Adrenal gland (tissue), 12 donors: Measurements from ENCODE around the gene ARHGEF28. TPM values are rescaled to one million over a fixed set of nuclear protein-coding genes. Genes with fewer than 3 reads are reported as not detected.

Source experiments
- DNase-seq, 7 donors: peaks; one replicate each; pipeline ENCODE4 v3.0.0-alpha.2; 2019 to 2020
- H3K27ac ChIP-seq, 5 donors: fragments of 200-600 bp; sonication (generic) in 4 of 5; 1 replicate in 3 of 5; 2 replicates in 2 of 5; pipeline versions ENCODE4 v1.5.1 to v1.8.0; 2016 to 2020; ENCODE audit warnings: mild to moderate bottlenecking in 1 of 5
- H3K27me3 ChIP-seq: fragments of 200-600 bp; 2 replicates; pipeline ENCODE4 v1.8.0; 2021
- H3K36me3 ChIP-seq, 2 donors: fragments of 200-600 bp; replicated peaks in 1 of 2; 1 replicate in 1 of 2; 2 replicates in 1 of 2; pipeline versions ENCODE4 v1.5.1 to v1.8.0; 2018 to 2022
- H3K4me1 ChIP-seq, 2 donors: fragments of 200-600 bp; replicated peaks in 1 of 2; 1 replicate in 1 of 2; 2 replicates in 1 of 2; pipeline versions ENCODE4 v1.5.1 to v1.8.0; 2018 to 2021
- H3K4me3 ChIP-seq, 4 donors: fragments of 200-600 bp; sonication (generic) in 3 of 4; one replicate each; pipeline ENCODE4 v1.5.1; 2016 to 2018
- H3K9me3 ChIP-seq, 3 donors: fragments of 200-600 bp; sonication (generic) in 1 of 3; replicated peaks in 1 of 3; 1 replicate in 2 of 3; 2 replicates in 1 of 3; pipeline versions ENCODE4 v1.5.1 to v1.8.0; 2016 to 2021
- CTCF ChIP-seq, 6 experiments: fragments of 450-650 bp in 4 of 6; fragments of 200-600 bp in 2 of 6; sonication (generic) in 1 of 6; IDR thresholded peaks; 1 replicate in 5 of 6; 2 replicates in 1 of 6; pipeline versions ENCODE4 v1.5.1 to v1.8.0; 2016 to 2021; ENCODE audit warnings: antibody characterized with exemption in 6 of 6, mild to moderate bottlenecking in 2 of 6, moderate library complexity in 1 of 6
- POLR2A ChIP-seq, 2 donors: fragments of 450-650 bp; IDR thresholded peaks; one replicate each; pipeline ENCODE4 v1.6.1; 2017; ENCODE audit warnings: antibody characterized with exemption in 2 of 2, mild to moderate bottlenecking in 2 of 2, moderate library complexity in 1 of 2
- WGBS, 4 donors: extraction: QIAGEN DNeasy Blood & Tissue Kit in 2 of 4; methylation state at CpG; one replicate each; pipeline versions ENCODE4 v1.1.5 to v1.1.7; 2013 to 2017; 5-methylcytosine and 5-hydroxymethylcytosine counted together
- intact Hi-C, 2 donors: fragments of 100-400 bp; cut with DNase I; formaldehyde crosslinking; loops; one replicate each; pipeline versions ENCODE4 v1.14.1 to v1.15.0; 2022 to 2023
- polyA plus RNA-seq, 3 donors: library from polyadenylated mRNA; stranded (reverse); fragments of 200-250 nt in 2 of 3; fragments of 350-450 nt in 1 of 3; fragmentation: Illumina TruSeq in 1 of 3; extraction: RNeasy Lipid Tissue Mini Kit (QIAGEN cat#74804) in 1 of 3; gene quantifications; one replicate each; pipeline ENCODE4 v1.2.3, GENCODE V29; 2013 to 2014
- total RNA-seq, 9 donors: library from RNA; depleted of rRNA in 4 of 9; stranded (reverse); fragments of >200 nt in 4 of 9; fragments of 120-200 nt in 1 of 9; fragmentation: NEBNext Ultra II Directional in 1 of 9; extraction: Animal tissue kit (Norgen Biotek cat#: 25700) in 1 of 9; gene quantifications; one replicate each; pipeline versions ENCODE4 v1.1.0 to v1.2.4, GENCODE V29; 2013 to 2023
- donor health status: healthy with polysubstance abuse.
- donor health status: Bipolar disorder and iron deficiency.
- donor health status: DM: yes; HTN: yes; CAD: no.
- donor health status: DM: no; HTN: no; CAD: no.
- donor health status: DM: no; HTN: no; CAD: no.
- donor health status: DM: yes; HTN: yes; CAD: no.

Gene ARHGEF28
- total and polyA plus RNA-seq, 12 donors, result 25.3 to 138 (median 42.4) TPM

- 89 to 94% (median 92%) methylated on average over 2 of the region's 2 CpGs for WGBS, 4 donors
- DNase-seq, result no peak
- H3K9me3 ChIP-seq, result no peaks in the 10 kb centered on the region
- H3K36me3 ChIP-seq, result no peaks in the 10 kb centered on the region
- no peaks in the 10 kb centered on the region for H3K27me3 ChIP-seq
- TF ChIP-seq CTCF (IDR thresholded peaks at IDR 0.05) (no peak), POLR2A (IDR thresholded peaks at IDR 0.05) (no peak)
- H3K4me1 ChIP-seq, result peaks cover 18 to 22% of the 10 kb centered on the region in 2 donors
- H3K4me3 ChIP-seq, result no peak overlapping the region
- H3K27ac ChIP-seq, result peak overlapping the region in 2 of 5 donors; percentile 1 to 17
- intact Hi-C loops, result no loop called here
Observed at GRCh38 chr5:73822278-73822988, 196.4 kb downstream of the ARHGEF28 start.

GRCh38 chr5:73822989-73823339 lies 197.0 kb downstream of the ARHGEF28 start:
- no peaks in the 10 kb centered on the region for H3K9me3 ChIP-seq
- H3K27me3 ChIP-seq, result no peaks in the 10 kb centered on the region
- WGBS, 4 donors, result 40 to 67% (median 48%) methylated on average over 4 of the region's 4 CpGs
- no peak for DNase-seq
- H3K36me3 ChIP-seq, result no peaks in the 10 kb centered on the region
- peaks cover 18 to 27% of the 10 kb centered on the region in 2 donors for H3K4me1 ChIP-seq
- no peak overlapping the region for H3K4me3 ChIP-seq
- peak overlapping the region in 2 of 5 donors; percentile 1 to 17 for H3K27ac ChIP-seq
- TF ChIP-seq POLR2A (IDR thresholded peaks at IDR 0.05) (no peak), CTCF (IDR thresholded peaks at IDR 0.05) (no peak)
- intact Hi-C loops, result no loop called here

- no peaks in the 10 kb centered on the region for H3K9me3 ChIP-seq
- H3K27me3 ChIP-seq, result no peaks in the 10 kb centered on the region
- intact Hi-C loops, result no loop called here
- no peak overlapping the region for H3K4me3 ChIP-seq
- H3K4me1 ChIP-seq, result peaks cover 18 to 27% of the 10 kb centered on the region in 2 donors
- no peaks in the 10 kb centered on the region for H3K36me3 ChIP-seq
- TF ChIP-seq CTCF (IDR thresholded peaks at IDR 0.05) (no peak), POLR2A (IDR thresholded peaks at IDR 0.05) (no peak)
- no peak for DNase-seq
- WGBS, 4 donors, result 82 to 99% (median 92%) methylated on average over 1 of the region's 1 CpG
- H3K27ac ChIP-seq, result peak overlapping the region in 1 of 5 donors; percentile 1
Observed at GRCh38 chr5:73823508-73823925, 197.5 kb downstream of the ARHGEF28 start.

GRCh38 chr5:73825199-73825598 lies 199.2 kb downstream of the ARHGEF28 start:
- peak overlapping the region in 2 of 5 donors; percentile 6 to 63 for H3K27ac ChIP-seq
- 94 to 96% (median 96%) methylated on average over 7 of the region's 7 CpGs for WGBS, 4 donors

More at GRCh38 chr5:73825199-73825598, 199.2 kb downstream of the ARHGEF28 start:
- peaks cover 18 to 27% of the 10 kb centered on the region in 2 donors for H3K4me1 ChIP-seq
- H3K27me3 ChIP-seq, result no peaks in the 10 kb centered on the region
- intact Hi-C loops, result no loop called here
- no peaks in the 10 kb centered on the region for H3K9me3 ChIP-seq
- H3K36me3 ChIP-seq, result no peaks in the 10 kb centered on the region
- H3K4me3 ChIP-seq, result no peak overlapping the region
- TF ChIP-seq CTCF (IDR thresholded peaks at IDR 0.05), result no peak
- no peak for TF ChIP-seq POLR2A (IDR thresholded peaks at IDR 0.05)
- DNase-seq, result no peak
